Endothelial cell of umbilical vein (primary cell): ENCODE data around the gene MC3R.

ENCODE experiments used
- EZH2 ChIP-seq: IDR thresholded peaks from 2 replicates; pipeline ENCODE4 v1.6.1; 2012; ENCODE audit warnings: borderline replicate concordance, low read depth, mild to moderate bottlenecking, moderate library complexity, low read length, inconsistent platforms; ENCODE audit not compliant: severe bottlenecking
- FOS ChIP-seq: IDR thresholded peaks from 2 replicates; pipeline ENCODE4 v1.6.1; 2011; ENCODE audit warnings: mild to moderate bottlenecking, low read length, moderate library complexity, borderline replicate concordance; ENCODE audit not compliant: insufficient read depth
- GATA2 ChIP-seq: IDR thresholded peaks from 2 replicates; pipeline ENCODE4 v1.7.0; 2011; ENCODE audit warnings: low read depth, mild to moderate bottlenecking, moderate library complexity, mixed read lengths, low read length; ENCODE audit not compliant: insufficient read length, insufficient read depth
- JUN ChIP-seq: IDR thresholded peaks from 2 replicates; pipeline ENCODE4 v1.6.1; 2011; ENCODE audit warnings: borderline replicate concordance, low read depth; ENCODE audit not compliant: insufficient read length, insufficient read depth
- MAX ChIP-seq: IDR thresholded peaks from 2 replicates; pipeline ENCODE4 v1.6.1; 2011; ENCODE audit not compliant: insufficient read depth, insufficient read length
- MYC ChIP-seq: IDR thresholded peaks from one replicate; pipeline ENCODE4 v1.6.1; 2011; ENCODE audit warnings: mild to moderate bottlenecking, low read depth, low read length
- POLR2A ChIP-seq: IDR thresholded peaks from 2 replicates; pipeline ENCODE4 v1.6.1; 2012; ENCODE audit warnings: low read depth, mild to moderate bottlenecking, control low read depth, low read length
- POLR2AphosphoS5 ChIP-seq: IDR thresholded peaks from 2 replicates; pipeline ENCODE4 v1.6.1; 2012; ENCODE audit warnings: low read depth, mild to moderate bottlenecking, control low read depth, low read length, moderate library complexity; ENCODE audit not compliant: insufficient read depth
- TF ChIP-seq, protein P1 (sequence below), 2 donors: IDR thresholded peaks; 1 replicate in 1 of 2; 2 replicates in 1 of 2; pipeline ENCODE4 v1.5.1; 2011; ENCODE audit warnings: low read length in 2 of 2, mild to moderate bottlenecking in 2 of 2, moderate library complexity in 2 of 2, control low read depth in 1 of 2, inconsistent platforms in 1 of 2, low read depth in 1 of 2; ENCODE audit not compliant: insufficient read depth in 1 of 2; ENCODE audit errors: extremely low read depth in 1 of 2

DNA sequence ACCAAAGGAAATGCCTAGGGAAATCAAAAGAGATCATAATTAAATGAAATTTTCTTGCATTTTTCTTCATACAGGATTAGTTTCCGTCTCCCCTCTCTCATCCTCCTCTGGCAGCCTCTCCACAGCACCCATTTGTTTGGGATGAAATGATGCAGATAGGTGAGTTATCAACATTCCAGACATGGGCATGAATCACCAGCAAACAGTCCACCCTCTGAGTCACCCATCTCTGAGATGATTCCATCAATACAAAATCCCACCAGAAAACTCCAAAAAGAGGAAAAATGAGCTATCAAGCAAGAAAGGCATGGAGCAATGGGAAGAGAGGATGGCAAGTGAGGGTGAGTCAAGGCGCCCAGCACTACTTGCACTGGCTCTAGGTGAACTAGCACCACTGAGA is 11.4 kb downstream of the MC3R start:
- TF ChIP-seq, protein P1, sequence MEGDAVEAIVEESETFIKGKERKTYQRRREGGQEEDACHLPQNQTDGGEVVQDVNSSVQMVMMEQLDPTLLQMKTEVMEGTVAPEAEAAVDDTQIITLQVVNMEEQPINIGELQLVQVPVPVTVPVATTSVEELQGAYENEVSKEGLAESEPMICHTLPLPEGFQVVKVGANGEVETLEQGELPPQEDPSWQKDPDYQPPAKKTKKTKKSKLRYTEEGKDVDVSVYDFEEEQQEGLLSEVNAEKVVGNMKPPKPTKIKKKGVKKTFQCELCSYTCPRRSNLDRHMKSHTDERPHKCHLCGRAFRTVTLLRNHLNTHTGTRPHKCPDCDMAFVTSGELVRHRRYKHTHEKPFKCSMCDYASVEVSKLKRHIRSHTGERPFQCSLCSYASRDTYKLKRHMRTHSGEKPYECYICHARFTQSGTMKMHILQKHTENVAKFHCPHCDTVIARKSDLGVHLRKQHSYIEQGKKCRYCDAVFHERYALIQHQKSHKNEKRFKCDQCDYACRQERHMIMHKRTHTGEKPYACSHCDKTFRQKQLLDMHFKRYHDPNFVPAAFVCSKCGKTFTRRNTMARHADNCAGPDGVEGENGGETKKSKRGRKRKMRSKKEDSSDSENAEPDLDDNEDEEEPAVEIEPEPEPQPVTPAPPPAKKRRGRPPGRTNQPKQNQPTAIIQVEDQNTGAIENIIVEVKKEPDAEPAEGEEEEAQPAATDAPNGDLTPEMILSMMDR (IDR thresholded peaks at IDR 0.05; ENCODE audit: extremely low read depth in 1 of 2, insufficient read depth in 1 of 2, low read depth in 1 of 2, low read length in 2 of 2) = no peak
- TF ChIP-seq POLR2A (no peak), POLR2AphosphoS5 (no peak), GATA2 (no peak), EZH2 (no peak), FOS (no peak), MYC (no peak), JUN (no peak), MAX (no peak)
